ENCODE measurements around the gene TMEM108. TPM values are rescaled to one million over a fixed set of nuclear protein-coding genes. Genes with fewer than 3 reads are reported as not detected.

Gene TMEM108
- total RNA-seq, 2 donors from 2014 or later: not detected

GRCh38 chr3:133278260-133279043 is 240.3 kb downstream of the TMEM108 start:
- Mint-ChIP-seq H3K4me1 (ENCODE audit: low read depth in 2 of 2) (no peaks in the 10 kb centered on the region), H3K4me3 (no peak overlapping the region), H3K27me3 (peaks cover 2 to 8% of the 10 kb centered on the region in 2 donors), H3K9me3 (no peaks in the 10 kb centered on the region), H3K27ac (no peak overlapping the region), H3K36me3 (no peaks in the 10 kb centered on the region)
- DNase-seq (ENCODE audit: low spot score) (no peak), ATAC-seq (no peak)

- H3K4me3 Mint-ChIP-seq: no peak overlapping the region
- no peaks in the 10 kb centered on the region for H3K36me3 Mint-ChIP-seq
- no peak overlapping the region for H3K27ac Mint-ChIP-seq
- peaks cover 2 to 11% of the 10 kb centered on the region in 2 donors for H3K27me3 Mint-ChIP-seq
- H3K9me3 Mint-ChIP-seq: no peaks in the 10 kb centered on the region
- no peaks in the 10 kb centered on the region for H3K4me1 Mint-ChIP-seq (ENCODE audit: low read depth in 2 of 2)
- DNase-seq (ENCODE audit: low spot score): no peak
- no peak for ATAC-seq
Observed at GRCh38 chr3:133280586-133280985, 242.4 kb downstream of the TMEM108 start.

GRCh38 chr3:133282236-133282635 is 244.0 kb downstream of the TMEM108 start:
- H3K36me3 Mint-ChIP-seq: no peaks in the 10 kb centered on the region
- ATAC-seq: no peak
- H3K27ac Mint-ChIP-seq: no peak overlapping the region
- H3K4me1 Mint-ChIP-seq (ENCODE audit: low read depth in 2 of 2): no peaks in the 10 kb centered on the region
- no peak for DNase-seq (ENCODE audit: low spot score)
- H3K27me3 Mint-ChIP-seq: peaks cover 2 to 7% of the 10 kb centered on the region in 2 donors
- H3K4me3 Mint-ChIP-seq: no peak overlapping the region
- no peaks in the 10 kb centered on the region for H3K9me3 Mint-ChIP-seq

- Mint-ChIP-seq H3K36me3 (no peaks in the 10 kb centered on the region), H3K4me3 (no peak overlapping the region)
Observed at GRCh38 chr3:133283958-133284807, 246.0 kb downstream of the TMEM108 start.

GRCh38 chr3:133289322-133289721 is 251.1 kb downstream of the TMEM108 start:
- Mint-ChIP-seq H3K27ac (no peak overlapping the region), H3K9me3 (peaks cover 2% of the 10 kb centered on the region), H3K36me3 (no peaks in the 10 kb centered on the region), H3K4me1 (ENCODE audit: low read depth in 2 of 2) (no peaks in the 10 kb centered on the region), H3K27me3 (peaks cover 2 to 7% of the 10 kb centered on the region in 2 donors), H3K4me3 (no peak overlapping the region)
- DNase-seq (ENCODE audit: low spot score): no peak
- ATAC-seq: no peak

More at GRCh38 chr3:133283958-133284807, 246.0 kb downstream of the TMEM108 start:
- Mint-ChIP-seq H3K4me1 (ENCODE audit: low read depth in 2 of 2) (no peaks in the 10 kb centered on the region), H3K27ac (no peak overlapping the region), H3K27me3 (peaks cover 2 to 7% of the 10 kb centered on the region in 2 donors), H3K9me3 (no peaks in the 10 kb centered on the region)
- DNase-seq (ENCODE audit: low spot score) (no peak), ATAC-seq (peak in 1 of 2 donors; percentile 20)

- no peak for DNase-seq (ENCODE audit: low spot score)
- no peaks in the 10 kb centered on the region for H3K4me1 Mint-ChIP-seq (ENCODE audit: low read depth in 2 of 2)
- no peaks in the 10 kb centered on the region for H3K36me3 Mint-ChIP-seq
- no peak overlapping the region for H3K27ac Mint-ChIP-seq
- H3K4me3 Mint-ChIP-seq: no peak overlapping the region
- H3K9me3 Mint-ChIP-seq: peaks cover 2% of the 10 kb centered on the region
- ATAC-seq: no peak
- H3K27me3 Mint-ChIP-seq: peaks cover 0 to 2% of the 10 kb centered on the region in 2 donors
Observed at GRCh38 chr3:133292296-133292695, 254.1 kb downstream of the TMEM108 start.

- Mint-ChIP-seq H3K27me3 (peaks cover 0 to 2% of the 10 kb centered on the region in 2 donors), H3K36me3 (no peaks in the 10 kb centered on the region), H3K9me3 (peaks cover 2% of the 10 kb centered on the region), H3K27ac (no peak overlapping the region), H3K4me1 (ENCODE audit: low read depth in 2 of 2) (no peaks in the 10 kb centered on the region), H3K4me3 (no peak overlapping the region)
- ATAC-seq (no peak), DNase-seq (ENCODE audit: low spot score) (no peak)
Observed at GRCh38 chr3:133293397-133294110, 255.4 kb downstream of the TMEM108 start.

GRCh38 chr3:133294253-133294652 is 256.1 kb downstream of the TMEM108 start:
- Mint-ChIP-seq H3K36me3 (no peaks in the 10 kb centered on the region), H3K27me3 (peaks cover 0 to 2% of the 10 kb centered on the region in 2 donors), H3K4me1 (ENCODE audit: low read depth in 2 of 2) (no peaks in the 10 kb centered on the region), H3K27ac (no peak overlapping the region), H3K9me3 (peaks cover 2% of the 10 kb centered on the region), H3K4me3 (no peak overlapping the region)
- no peak for DNase-seq (ENCODE audit: low spot score)
- no peak for ATAC-seq

GRCh38 chr3:133295199-133295901 is 257.2 kb downstream of the TMEM108 start:
- no peaks in the 10 kb centered on the region for H3K9me3 Mint-ChIP-seq
- no peak for ATAC-seq
- H3K27ac Mint-ChIP-seq: no peak overlapping the region

GRCh38 chr3:133295944-133296917 is 258.0 kb downstream of the TMEM108 start:
- Mint-ChIP-seq H3K27me3 (peaks cover 0 to 4% of the 10 kb centered on the region in 2 donors), H3K4me3 (no peak overlapping the region), H3K9me3 (no peaks in the 10 kb centered on the region), H3K4me1 (ENCODE audit: low read depth in 2 of 2) (no peaks in the 10 kb centered on the region), H3K27ac (no peak overlapping the region), H3K36me3 (no peaks in the 10 kb centered on the region)
- DNase-seq (ENCODE audit: low spot score) (no peak), ATAC-seq (no peak)

More at GRCh38 chr3:133295199-133295901, 257.2 kb downstream of the TMEM108 start:
- no peak overlapping the region for H3K4me3 Mint-ChIP-seq
- H3K27me3 Mint-ChIP-seq: peaks cover 0 to 4% of the 10 kb centered on the region in 2 donors
- no peaks in the 10 kb centered on the region for H3K4me1 Mint-ChIP-seq (ENCODE audit: low read depth in 2 of 2)
- no peaks in the 10 kb centered on the region for H3K36me3 Mint-ChIP-seq
- no peak for DNase-seq (ENCODE audit: low spot score)

GRCh38 chr3:133296981-133297380 is 258.8 kb downstream of the TMEM108 start:
- ATAC-seq: no peak
- no peaks in the 10 kb centered on the region for H3K9me3 Mint-ChIP-seq
- DNase-seq (ENCODE audit: low spot score): no peak
- no peaks in the 10 kb centered on the region for H3K36me3 Mint-ChIP-seq
- H3K27ac Mint-ChIP-seq: no peak overlapping the region
- H3K4me1 Mint-ChIP-seq (ENCODE audit: low read depth in 2 of 2): peaks cover 0 to 4% of the 10 kb centered on the region in 2 donors
- peaks cover 0 to 5% of the 10 kb centered on the region in 2 donors for H3K27me3 Mint-ChIP-seq
- no peak overlapping the region for H3K4me3 Mint-ChIP-seq

GRCh38 chr3:133300102-133300501 is 261.9 kb downstream of the TMEM108 start:
- Mint-ChIP-seq H3K36me3 (no peaks in the 10 kb centered on the region), H3K9me3 (no peaks in the 10 kb centered on the region), H3K4me1 (ENCODE audit: low read depth in 2 of 2) (peaks cover 0 to 5% of the 10 kb centered on the region in 2 donors), H3K27me3 (peaks cover 0 to 6% of the 10 kb centered on the region in 2 donors), H3K27ac (no peak overlapping the region), H3K4me3 (no peak overlapping the region)
- DNase-seq (ENCODE audit: low spot score) (no peak), ATAC-seq (no peak)

Measured in natural killer cell treated with Interleukin-12 subunit alpha and Interleukin-12 subunit beta and Interleukin-15 and Interleukin-18, amount 100 ng/mL, for 72 hours (primary cell).